ENCODE results near the gene NKX3-2.

The NKX3-2 gene

GRCh38 chr4:13496605-13497004 is 47.7 kb downstream of the NKX3-2 start:
- DNase-seq, result no peak

GRCh38 chr4:13495753-13496152 is 48.6 kb downstream of the NKX3-2 start:
- DNase-seq, result no peak

GRCh38 chr4:13493793-13494192 is 50.5 kb downstream of the NKX3-2 start:
- no peak for DNase-seq

GRCh38 chr4:13492747-13493146 is 51.6 kb downstream of the NKX3-2 start:
- DNase-seq, result no peak

Data from eye (tissue), 1 donor.